GM12891 (cell line): ENCODE data around the gene ZBTB21.

ENCODE experiments used
- PAX5 ChIP-seq: IDR thresholded peaks from 2 replicates; pipeline ENCODE4 v1.6.1; 2011; ENCODE audit warnings: low read length, moderate library complexity, mild to moderate bottlenecking; ENCODE audit not compliant: insufficient read depth, severe bottlenecking
- POLR2A ChIP-seq: IDR thresholded peaks from 2 replicates; pipeline ENCODE4 v1.6.1; 2011; ENCODE audit warnings: low read depth, low read length, control low read depth
- POLR2AphosphoS5 ChIP-seq: IDR thresholded peaks from 2 replicates; pipeline ENCODE4 v1.6.1; 2011; ENCODE audit warnings: low read depth, low read length, control low read depth
- POU2F2 ChIP-seq: IDR thresholded peaks from 2 replicates; pipeline ENCODE4 v1.6.1; 2011; ENCODE audit warnings: low read depth, mild to moderate bottlenecking, control low read depth, low read length, moderate library complexity
- SPI1 ChIP-seq: IDR thresholded peaks from 2 replicates; pipeline ENCODE4 v1.6.1; 2011; ENCODE audit warnings: low read depth, low read length, control low read depth
- TAF1 ChIP-seq: IDR thresholded peaks from 2 replicates; pipeline ENCODE4 v1.6.1; 2011; ENCODE audit warnings: low read depth, low read length, control low read depth

- TF ChIP-seq POLR2A = no peak
- no peak for TF ChIP-seq TAF1
- no peak for TF ChIP-seq POLR2AphosphoS5
- no peak for TF ChIP-seq SPI1
- no peak for TF ChIP-seq POU2F2
- TF ChIP-seq PAX5 = no peak
Measured at GRCh38 chr21:42038826-42039425, 28.8 kb upstream of the ZBTB21 start.
